GM11168 (cell line): ENCODE measurements around the gene CD99L2.

Experiments used
- in situ Hi-C: fragments of 300-500 bp; cut with MboI; formaldehyde crosslinking; loops from one replicate; pipeline ENCODE4 v1.12.0; 2022; ENCODE audit warnings: low sequenced_read_pairs; ENCODE audit not compliant: unreplicated experiment

Gene CD99L2

GRCh38 chrX:150719621-150720020 lies 178.8 kb downstream of the CD99L2 start:
- in situ Hi-C loops: no loop called here
